Stimulated activated CD4-positive, alpha-beta T cell treated with anti-CD3 and anti-CD28 coated beads, Interleukin-1b, Interleukin-23, amount 100 ng/mL, for 48 hours (primary cell): Measurements from ENCODE around the gene LSM4.
A peak's percentile ranks its signal among the peaks of the same experiment; 100 is the strongest.
"Not testable (repeated sequence)": the region's sequence is repeated elsewhere in the genome, so short reads cannot be mapped to it uniquely, and the experiment has no call there.

Experiments used
- DNase-seq: peaks from one replicate; pipeline ENCODE4 v3.0.0-alpha.2; 2020

Gene LSM4

DNA sequence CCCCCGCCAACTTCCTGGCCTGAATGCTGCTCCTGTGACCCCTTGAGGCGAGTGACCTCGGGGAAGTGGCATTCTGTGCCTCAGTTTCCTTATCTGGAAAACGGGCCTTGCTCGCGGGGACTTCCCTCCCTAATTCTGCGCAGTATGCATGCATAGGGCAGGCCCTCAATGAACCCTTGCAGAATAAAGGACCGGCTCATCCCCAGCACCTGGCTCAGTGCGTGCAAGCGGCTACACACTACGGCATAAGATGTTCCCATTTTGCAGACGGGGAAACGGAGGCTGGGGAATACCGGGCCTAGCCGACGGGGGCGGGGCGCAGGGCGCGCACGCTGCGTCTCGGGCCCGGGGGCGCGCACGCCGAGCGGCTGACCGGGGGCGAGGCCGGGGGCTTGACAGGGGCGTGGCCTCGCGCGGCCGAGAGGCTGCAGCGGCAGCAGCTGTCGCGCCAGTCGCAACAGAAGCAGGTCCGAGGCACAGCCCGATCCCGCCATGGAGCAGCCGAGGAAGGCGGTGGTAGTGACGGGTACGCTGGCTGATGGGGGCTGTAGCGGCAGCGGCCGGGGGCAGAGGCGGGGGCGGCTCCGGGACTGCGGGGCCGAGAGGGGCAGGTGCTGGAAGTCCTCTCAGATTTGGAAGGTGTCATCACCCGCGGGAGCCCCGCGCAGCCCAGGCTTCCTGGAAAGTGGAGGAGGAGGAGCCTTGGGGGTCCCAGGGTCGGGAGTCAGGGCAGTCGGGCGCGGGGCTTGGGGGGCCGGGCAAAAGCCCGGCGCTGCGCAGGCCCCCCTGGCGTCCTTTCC, 17.5 kb upstream of the LSM4 start, which contains the start of gene PGPEP1:
Gene PGPEP1 (plus strand): TSS at position 409 of the 800 bp plus-strand sequence. CDS start 84 bp downstream, at position 493.
- peak; percentile 55 for DNase-seq

DNA sequence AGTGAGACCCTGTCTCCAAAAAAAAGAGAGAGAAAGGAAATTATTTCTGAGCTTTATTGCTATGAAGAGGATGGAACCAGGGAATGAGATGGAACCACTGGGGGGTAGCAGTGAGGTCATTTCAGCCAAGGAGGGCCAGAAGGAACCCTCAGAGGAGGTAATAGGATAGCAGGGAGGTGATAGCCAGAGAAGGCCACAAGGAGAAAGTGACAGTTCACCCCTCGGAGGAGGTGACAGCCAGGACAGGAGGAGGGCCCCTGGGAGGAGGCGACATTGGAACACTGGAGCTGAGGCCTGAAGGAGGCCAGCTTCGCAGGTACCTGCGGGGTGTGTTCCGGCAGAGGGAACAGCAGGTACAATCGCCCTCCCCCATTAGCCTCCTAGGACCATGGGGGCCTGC, 16.8 kb upstream of the LSM4 start:
- DNase-seq = no peak

GRCh38 chr19:18338541-18338940, 15.7 kb upstream of the LSM4 start:
- no peak for DNase-seq

DNA sequence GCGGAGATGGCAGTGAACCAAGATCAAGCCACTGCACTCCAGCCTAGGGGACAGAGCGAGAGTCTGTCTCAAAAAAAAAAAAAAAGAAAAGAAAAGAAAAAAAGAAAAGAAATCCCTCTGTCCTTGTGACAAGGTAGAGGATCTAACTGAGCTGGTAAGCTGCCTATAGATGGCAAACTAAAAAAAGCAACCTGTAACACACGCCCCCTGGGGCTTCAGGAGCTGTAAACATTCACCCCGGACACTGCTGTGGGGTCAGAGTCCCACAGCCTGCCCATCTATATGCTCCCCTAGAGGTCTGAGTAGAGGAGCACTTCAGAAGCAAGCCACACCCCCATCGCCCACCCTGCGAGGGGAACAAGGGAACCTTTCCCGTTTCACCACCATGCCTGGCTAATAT, 13.2 kb upstream of the LSM4 start:
- DNase-seq = no peak

DNA sequence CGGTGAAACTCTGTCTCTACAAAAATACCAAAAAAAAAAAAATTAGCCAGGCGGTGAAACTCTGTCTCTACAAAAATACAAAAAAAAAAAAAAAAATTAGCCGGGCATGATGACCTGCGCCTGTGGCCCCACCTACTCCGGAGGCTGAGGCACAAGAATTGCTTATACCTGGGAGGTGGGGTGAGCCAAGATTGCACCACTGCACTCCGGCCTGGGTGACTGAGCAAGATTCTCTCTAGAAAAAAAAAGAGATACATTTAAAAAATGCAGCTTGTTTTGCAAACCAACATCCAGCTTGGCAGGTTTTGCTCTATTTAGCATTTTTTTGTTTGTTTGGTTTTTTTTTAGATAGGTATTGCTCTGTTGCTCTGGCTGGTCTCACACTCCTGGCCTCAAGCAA, 10.8 kb upstream of the LSM4 start:
- DNase-seq = no peak

GRCh38 chr19:18332917-18333530, 10.1 kb upstream of the LSM4 start:
- DNase-seq = no peak

DNA sequence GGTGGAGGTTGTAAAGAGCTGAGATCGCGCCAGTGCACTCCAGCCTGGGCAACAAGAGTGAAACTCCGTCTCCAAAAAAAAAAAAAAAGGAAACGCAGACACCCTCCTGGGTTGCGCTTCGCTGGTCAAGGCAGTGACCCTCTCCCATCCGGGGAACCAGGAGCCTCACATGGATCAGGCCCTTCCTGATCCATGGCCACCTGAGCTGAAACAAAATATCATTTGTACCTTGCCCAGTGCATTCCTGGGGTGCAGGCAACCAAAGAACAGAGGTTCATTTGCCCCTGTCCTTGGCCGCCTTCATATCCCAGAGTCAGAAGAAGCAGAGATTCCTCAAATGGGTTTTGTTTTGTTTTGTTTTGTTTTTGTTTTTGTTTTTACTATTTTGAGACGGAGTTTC, 8.0 kb upstream of the LSM4 start:
- DNase-seq = no peak

DNA sequence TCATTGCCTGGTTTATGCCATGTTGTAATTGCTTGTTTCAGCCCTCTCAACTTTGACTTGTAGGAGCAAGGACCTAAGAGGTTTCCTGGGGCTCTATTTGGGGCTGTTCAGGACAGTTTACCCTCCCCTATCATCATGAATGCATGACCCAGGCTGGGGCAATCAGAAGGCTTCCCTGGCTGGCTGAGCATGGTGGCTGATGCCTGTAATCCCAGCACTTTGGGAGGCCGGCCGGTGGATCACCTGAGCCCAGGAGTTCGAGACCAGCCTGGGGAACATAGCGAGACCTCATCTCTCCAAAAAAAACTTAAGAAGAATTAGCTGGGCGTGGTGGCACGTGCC, 6.1 kb upstream of the LSM4 start:
- no peak for DNase-seq

- DNase-seq = peak; percentile 90
These were observed 5.6 kb upstream of the LSM4 start for GRCh38 chr19:18328340-18329034.

DNA sequence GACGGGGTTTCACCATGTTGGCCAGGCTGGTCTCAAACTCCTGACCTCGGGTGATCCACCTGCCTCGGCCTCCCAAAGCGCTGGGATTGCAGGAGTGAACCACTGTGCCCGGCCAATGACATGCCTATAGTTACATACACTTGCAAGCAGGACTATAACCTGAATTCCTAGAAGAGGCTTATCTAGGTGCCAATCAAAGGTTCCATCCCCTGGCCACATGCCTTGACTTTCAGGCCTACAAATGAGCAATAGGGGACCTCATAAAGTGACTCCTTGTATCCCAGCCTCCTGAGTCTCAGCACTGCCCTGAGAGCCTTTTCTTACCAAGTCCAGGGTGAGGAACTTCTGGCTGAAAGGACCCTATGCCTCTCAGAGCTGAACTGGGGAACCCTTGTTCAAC, 3.9 kb upstream of the LSM4 start:
- no peak for DNase-seq

- not testable (repeated sequence) for DNase-seq
These were observed 1.5 kb upstream of the LSM4 start for GRCh38 chr19:18324373-18324731.

DNA sequence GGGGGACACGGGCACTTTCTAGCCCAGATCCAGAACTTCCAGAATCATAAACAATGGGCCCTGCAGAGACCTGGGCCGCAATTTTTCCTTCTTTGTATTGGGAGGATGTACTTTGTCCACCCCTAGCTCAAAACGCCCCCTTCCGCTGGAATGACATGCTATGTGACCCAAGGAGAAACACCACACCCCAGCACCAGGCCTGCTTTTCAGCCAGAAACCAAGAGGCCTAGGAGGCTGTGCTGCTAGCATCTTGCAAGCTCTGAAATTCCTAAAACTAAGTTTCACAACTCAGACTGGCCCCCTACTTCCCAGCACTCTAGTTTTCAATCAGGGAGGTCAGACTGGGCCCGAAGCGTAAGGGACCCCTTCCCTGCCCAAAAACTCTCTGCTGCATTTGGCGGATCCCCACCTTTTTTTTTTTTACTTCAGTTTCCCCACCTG, 538 bp downstream of the LSM4 start:
- peak; percentile 55 for DNase-seq

DNA sequence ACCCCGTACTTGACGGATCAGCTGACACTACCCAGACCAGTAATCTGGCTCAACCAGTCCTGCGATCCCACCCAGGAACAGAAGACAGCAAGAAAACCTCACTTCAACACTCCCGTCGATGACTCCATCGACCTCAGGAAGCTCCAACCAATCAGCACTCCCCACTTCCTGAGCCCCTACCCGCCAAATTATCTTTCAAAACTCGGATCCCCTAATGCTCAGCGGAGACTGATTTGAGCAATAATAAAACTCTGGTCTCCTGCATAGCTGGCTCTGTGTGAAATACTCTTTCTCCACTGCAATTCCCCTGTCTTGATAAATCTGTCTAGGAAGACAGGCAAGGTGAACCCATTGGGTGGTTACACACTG, 1.2 kb downstream of the LSM4 start:
- peak; percentile 44 for DNase-seq

GRCh38 chr19:18320865-18321733, 1.8 kb downstream of the LSM4 start:
- no peak for DNase-seq

DNA sequence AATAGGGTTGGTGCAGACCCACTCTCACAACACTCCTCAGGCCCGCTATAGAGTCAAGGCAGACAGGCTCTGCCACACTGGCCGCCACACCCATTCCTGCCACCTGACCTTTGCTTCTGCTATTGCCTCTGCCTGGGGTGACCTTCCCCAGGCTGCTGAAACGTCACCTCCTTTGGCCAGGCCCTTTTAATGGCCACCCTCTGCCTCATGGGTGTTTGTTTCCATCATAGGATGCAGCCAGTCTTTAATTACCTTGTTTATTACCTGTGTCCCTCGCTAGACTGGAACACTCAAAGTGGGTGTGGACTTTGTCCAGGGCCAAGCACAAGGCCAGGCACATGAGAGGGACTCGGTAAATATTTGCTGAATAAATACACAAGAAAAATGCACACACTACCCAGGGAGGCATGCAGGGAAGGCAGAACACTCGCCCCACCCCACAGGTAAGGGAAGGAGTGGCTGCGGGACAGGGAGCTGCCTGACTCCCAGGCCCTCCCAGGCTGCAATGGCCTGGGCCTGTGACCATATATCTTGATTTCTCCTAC, 3.2 kb downstream of the LSM4 start:
- no peak for DNase-seq

DNA sequence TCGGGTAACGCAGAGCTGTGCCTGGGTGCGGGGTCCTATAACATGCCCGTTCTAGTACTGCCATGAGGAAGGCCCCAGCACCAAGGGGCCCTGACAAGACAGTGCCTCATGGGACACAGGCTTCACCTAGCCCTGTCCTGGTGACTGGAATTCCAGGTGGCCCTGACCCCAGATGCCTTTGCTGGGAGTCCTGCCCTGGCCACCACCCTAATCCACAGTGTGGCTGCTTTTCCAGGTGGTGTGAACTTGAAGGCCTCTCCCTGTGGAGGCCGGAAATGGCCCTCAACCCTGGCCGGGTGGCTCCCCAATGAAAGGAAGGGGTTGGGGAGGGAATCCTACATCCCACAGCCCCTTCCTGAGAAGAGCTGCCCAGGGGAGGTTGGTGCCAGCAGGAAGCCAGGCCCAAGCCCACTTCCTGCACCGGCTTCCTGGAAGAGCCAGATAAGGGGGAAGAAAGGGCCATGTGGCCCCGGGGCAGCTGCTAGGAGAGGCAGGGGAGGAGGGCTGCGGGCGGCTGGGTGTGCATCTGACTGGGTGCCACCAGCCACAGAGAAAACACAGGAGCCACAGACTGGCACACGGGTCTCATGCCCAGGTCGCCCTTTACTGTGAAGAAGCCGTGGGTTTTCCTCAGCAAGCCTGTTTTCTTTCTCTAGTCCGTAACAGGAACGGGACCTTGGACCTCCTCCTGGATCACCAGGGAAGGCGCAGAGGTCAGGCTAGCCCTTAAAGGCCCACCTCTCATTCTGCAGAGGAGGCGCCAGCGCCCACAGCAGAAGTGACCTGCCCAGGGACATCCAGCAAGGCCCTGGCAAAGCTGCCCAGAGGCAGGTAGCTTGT, 4.7 kb downstream of the LSM4 start:
- peak; percentile 44 for DNase-seq

DNA sequence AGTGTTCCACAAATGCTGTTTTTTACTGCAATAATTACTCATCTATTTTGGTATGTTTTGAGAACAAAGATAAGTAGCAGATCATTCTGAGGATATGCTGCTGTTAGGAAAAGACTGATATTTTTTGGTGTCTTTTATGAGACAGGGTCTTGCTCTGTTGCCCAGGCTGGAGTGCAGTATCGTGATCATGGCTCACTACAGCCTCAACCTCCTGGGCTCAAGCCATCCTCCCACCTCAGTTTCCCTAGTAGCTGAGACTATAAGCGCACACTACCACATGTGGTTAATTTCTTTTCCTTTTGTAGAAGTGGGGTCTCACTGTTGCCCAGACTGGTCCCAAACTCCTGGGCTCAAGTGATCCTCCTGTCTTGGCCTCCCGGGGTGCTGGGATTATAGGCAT, 9.5 kb downstream of the LSM4 start:
- DNase-seq = no peak

GRCh38 chr19:18312092-18312534, 10.8 kb downstream of the LSM4 start:
- no peak for DNase-seq

GRCh38 chr19:18311502-18312091, 11.3 kb downstream of the LSM4 start:
- DNase-seq = no peak

GRCh38 chr19:18310966-18311365, 11.9 kb downstream of the LSM4 start:
- DNase-seq = no peak
